HUES64 (cell line): ENCODE data around the gene CELSR2.

Experiments used
- H3K27ac ChIP-seq: 2 replicates; pipeline ENCODE4 v1.7.0; 2013; ENCODE audit warnings: low read depth, low read length, inconsistent platforms
- H3K27me3 ChIP-seq: 2 replicates; pipeline ENCODE4 v1.6.1; 2013; ENCODE audit warnings: mild to moderate bottlenecking, low read length; ENCODE audit not compliant: insufficient read depth
- H3K36me3 ChIP-seq: 2 replicates; pipeline ENCODE4 v1.6.1; 2013; ENCODE audit warnings: mild to moderate bottlenecking, low read length; ENCODE audit not compliant: insufficient read depth
- H3K4me1 ChIP-seq: 2 replicates; pipeline ENCODE4 v1.6.1; 2013; ENCODE audit warnings: mild to moderate bottlenecking, low read length, moderate library complexity; ENCODE audit not compliant: insufficient read depth
- H3K4me3 ChIP-seq: 2 replicates; pipeline ENCODE4 v1.5.1; 2013; ENCODE audit warnings: mild to moderate bottlenecking, low read length, moderate library complexity
- H3K9ac ChIP-seq: 2 replicates; pipeline ENCODE4 v1.6.1; 2013; ENCODE audit warnings: mild to moderate bottlenecking, low read depth, low read length
- H3K9me3 ChIP-seq: 2 replicates; pipeline ENCODE4 v1.6.1; 2013; ENCODE audit warnings: low read depth, low read length; ENCODE audit not compliant: insufficient read depth
- WGBS: fragments of 150-250, 120-280 bp; methylation state at CpG from one replicate; pipeline ENCODE4 v1.1.7; 2013; ENCODE audit warnings: missing lambda C conversion rate; 5-methylcytosine and 5-hydroxymethylcytosine counted together

CELSR2 gene

GRCh38 chr1:109315288-109315687, 65.9 kb downstream of the CELSR2 start:
- H3K36me3 ChIP-seq, result peaks cover 73% of the 10 kb centered on the region

GRCh38 chr1:109316506-109316905, 67.2 kb downstream of the CELSR2 start:
- Histone ChIP-seq H3K9me3 (no peaks in the 10 kb centered on the region), H3K9ac (no peak overlapping the region), H3K27me3 (no peaks in the 10 kb centered on the region), H3K27ac (no peak overlapping the region), H3K4me1 (peaks cover 7% of the 10 kb centered on the region; the same call in 1 of the 2 replicates), H3K4me3 (no peak overlapping the region), H3K36me3 (peaks cover 85% of the 10 kb centered on the region)
- 93% methylated on average over 1 of the region's 1 CpG for WGBS

More at GRCh38 chr1:109315288-109315687, 65.9 kb downstream of the CELSR2 start:
- H3K27me3 ChIP-seq, result no peaks in the 10 kb centered on the region
- peaks cover 7% of the 10 kb centered on the region; the same call in 1 of the 2 replicates for H3K4me1 ChIP-seq
- no peak overlapping the region for H3K4me3 ChIP-seq
- no peak overlapping the region for H3K9ac ChIP-seq
- H3K27ac ChIP-seq, result no peak overlapping the region
- H3K9me3 ChIP-seq, result no peaks in the 10 kb centered on the region
- 92% methylated on average over 4 of the region's 4 CpGs for WGBS

GRCh38 chr1:109319114-109319513, 69.8 kb downstream of the CELSR2 start:
- Histone ChIP-seq H3K9ac (no peak overlapping the region), H3K9me3 (no peaks in the 10 kb centered on the region), H3K27me3 (no peaks in the 10 kb centered on the region), H3K36me3 (peaks cover 89% of the 10 kb centered on the region), H3K4me3 (no peak overlapping the region), H3K27ac (no peak overlapping the region), H3K4me1 (peaks cover 7% of the 10 kb centered on the region; the same call in 1 of the 2 replicates)
- WGBS, result 82% methylated on average over 3 of the region's 3 CpGs

GRCh38 chr1:109322974-109323373, 73.6 kb downstream of the CELSR2 start:
- H3K36me3 ChIP-seq, result peaks cover 81% of the 10 kb centered on the region
- no peak overlapping the region for H3K4me3 ChIP-seq
- H3K9me3 ChIP-seq, result no peaks in the 10 kb centered on the region
- no peaks in the 10 kb centered on the region for H3K27me3 ChIP-seq
- WGBS, result 95% methylated on average over 6 of the region's 6 CpGs
- peaks cover 7% of the 10 kb centered on the region; the same call in 1 of the 2 replicates for H3K4me1 ChIP-seq
- no peak overlapping the region for H3K9ac ChIP-seq
- no peak overlapping the region for H3K27ac ChIP-seq
